Lung (tissue), 12 donors: ENCODE data around the gene XBP1. TPM values are rescaled to one million over a fixed set of nuclear protein-coding genes. Genes with fewer than 3 reads are reported as not detected.
"Not testable (repeated sequence)": the region's sequence is repeated elsewhere in the genome, so short reads cannot be mapped to it uniquely, and the experiment has no call there.

Experiments used
- ATAC-seq: fragments of 200-7000 bp; cut with Tn5 transposase; one replicate; pipeline ENCODE4 v1.9.1; 2020; ENCODE audit warnings: moderate number of reproducible peaks; ENCODE audit not compliant: insufficient read depth, low FRiP score
- DNase-seq, 3 donors: peaks; one replicate each; pipeline ENCODE4 v3.0.0-alpha.2; 2013 to 2017
- H3K27ac ChIP-seq, 2 donors: one replicate each; pipeline ENCODE4 v1.5.1; 2013; ENCODE audit warnings: mild to moderate bottlenecking in 2 of 2, moderate library complexity in 2 of 2, control low read depth in 1 of 2, inconsistent platforms in 1 of 2, low read depth in 1 of 2, low read length in 1 of 2
- H3K27me3 ChIP-seq, 3 donors: one replicate each; pipeline ENCODE4 v1.5.1; 2013; ENCODE audit warnings: low read length in 2 of 3; ENCODE audit not compliant: control insufficient read depth in 3 of 3, insufficient read depth in 3 of 3
- H3K36me3 ChIP-seq, 4 donors: one replicate each; pipeline ENCODE4 v1.5.1; 2013; ENCODE audit warnings: low read length in 4 of 4, mild to moderate bottlenecking in 1 of 4, moderate library complexity in 1 of 4; ENCODE audit not compliant: control insufficient read depth in 4 of 4, insufficient read depth in 4 of 4
- H3K4me1 ChIP-seq, 5 donors: one replicate each; pipeline ENCODE4 v1.5.1; 2013; ENCODE audit warnings: low read length in 5 of 5, mild to moderate bottlenecking in 2 of 5, moderate library complexity in 1 of 5; ENCODE audit not compliant: control insufficient read depth in 5 of 5, insufficient read depth in 5 of 5
- H3K4me3 ChIP-seq: one replicate; pipeline ENCODE4 v1.5.1; 2013; ENCODE audit warnings: mild to moderate bottlenecking, control low read depth, moderate library complexity
- H3K9ac ChIP-seq, 2 donors: one replicate each; pipeline ENCODE4 v1.5.1; 2013; ENCODE audit warnings: low read length in 2 of 2, control low read depth in 1 of 2; ENCODE audit not compliant: insufficient read depth in 1 of 2
- H3K9me3 ChIP-seq, 4 donors: one replicate each; pipeline ENCODE4 v1.5.1; 2013; ENCODE audit warnings: low read length in 3 of 4, mild to moderate bottlenecking in 1 of 4, moderate library complexity in 1 of 4; ENCODE audit not compliant: control insufficient read depth in 4 of 4, insufficient read depth in 3 of 4
- CTCF ChIP-seq: IDR thresholded peaks from 2 replicates; pipeline ENCODE4 v1.5.1; 2012; ENCODE audit warnings: mild to moderate bottlenecking; ENCODE audit errors: control extremely low read depth, extremely low read depth
- WGBS, 2 donors: extraction: QIAGEN DNeasy Blood & Tissue Kit; methylation state at CpG; one replicate each; pipeline ENCODE4 v1.1.7; 2013; 5-methylcytosine and 5-hydroxymethylcytosine counted together
- polyA plus RNA-seq, 2 donors: library from polyadenylated mRNA; stranded (reverse); fragments of 200-250 nt; gene quantifications; one replicate each; pipeline ENCODE4 v1.2.1, GENCODE V29; 2013
- total RNA-seq, 2 donors: library from RNA; depleted of rRNA in 1 of 2; stranded (reverse); fragments of >200 nt in 1 of 2; gene quantifications; one replicate each; pipeline ENCODE4 v1.2.1, GENCODE V29; 2014 to 2021
- donor health status: control.
- donor health status: control.
- donor health status: Bipolar disorder and iron deficiency.
- donor health status: healthy.
- donor health status: DM: yes; HTN: yes; CAD: no.

The XBP1 gene
- total and polyA plus RNA-seq, 4 donors = 144 to 341 (median 311) TPM

- ATAC-seq (no peak), DNase-seq (no peak)
- WGBS, 2 donors = 86 to 91% methylated on average over 6 of the region's 6 CpGs
- H3K9me3 ChIP-seq = no peaks in the 10 kb centered on the region
- no peak overlapping the region for H3K4me3 ChIP-seq
- no peaks in the 10 kb centered on the region for H3K27me3 ChIP-seq
- no peaks in the 10 kb centered on the region for H3K36me3 ChIP-seq
- H3K27ac ChIP-seq = no peak overlapping the region
- TF ChIP-seq CTCF = no peak
- peaks cover 0 to 5% (median 0%) of the 10 kb centered on the region in 5 donors for H3K4me1 ChIP-seq
- H3K9ac ChIP-seq = no peak overlapping the region
These were observed 31.5 kb downstream of the XBP1 start for GRCh38 chr22:28768701-28769393.

- no peaks in the 10 kb centered on the region for H3K9me3 ChIP-seq
- DNase-seq (no peak), ATAC-seq (no peak)
- H3K27ac ChIP-seq = no peak overlapping the region
- no peak overlapping the region for H3K9ac ChIP-seq
- no peak overlapping the region for H3K4me3 ChIP-seq
- WGBS, 2 donors = 94 to 100% methylated on average over 3 of the region's 3 CpGs
- no peaks in the 10 kb centered on the region for H3K36me3 ChIP-seq
- no peaks in the 10 kb centered on the region for H3K4me1 ChIP-seq
- TF ChIP-seq CTCF = no peak
- H3K27me3 ChIP-seq = no peaks in the 10 kb centered on the region
These were observed 33.7 kb downstream of the XBP1 start for GRCh38 chr22:28766628-28767027.

GRCh38 chr22:28762000-28762399 lies 38.4 kb downstream of the XBP1 start:
- 93 to 99% methylated on average over 4 of the region's 4 CpGs for WGBS, 2 donors
- ATAC-seq = not testable (repeated sequence)

GRCh38 chr22:28761449-28761755 lies 39.0 kb downstream of the XBP1 start:
- DNase-seq (no peak), ATAC-seq (no peak)
- no peaks in the 10 kb centered on the region for H3K4me1 ChIP-seq
- H3K27me3 ChIP-seq = no peaks in the 10 kb centered on the region
- H3K4me3 ChIP-seq = no peak overlapping the region
- no peak for TF ChIP-seq CTCF
- H3K27ac ChIP-seq = no peak overlapping the region
- WGBS, 2 donors = 97% methylated on average over 10 of the region's 10 CpGs
- H3K36me3 ChIP-seq = peaks cover 0 to 2% (median 0%) of the 10 kb centered on the region in 4 donors
- H3K9me3 ChIP-seq = no peaks in the 10 kb centered on the region
- no peak overlapping the region for H3K9ac ChIP-seq

More at GRCh38 chr22:28762000-28762399, 38.4 kb downstream of the XBP1 start:
- H3K4me3 ChIP-seq, DNase-seq, H3K4me1 ChIP-seq, H3K27me3 ChIP-seq, H3K9ac ChIP-seq, H3K27ac ChIP-seq, H3K9me3 ChIP-seq, H3K36me3 ChIP-seq: not testable (repeated sequence)
